ENCODE measurements around the gene FDX2. TPM values are rescaled to one million over a fixed set of nuclear protein-coding genes. Genes with fewer than 3 reads are reported as not detected.

Gene FDX2
- polyA plus RNA-seq, 4 donors: 15.1 to 22.9 (median 18.0) TPM

DNA sequence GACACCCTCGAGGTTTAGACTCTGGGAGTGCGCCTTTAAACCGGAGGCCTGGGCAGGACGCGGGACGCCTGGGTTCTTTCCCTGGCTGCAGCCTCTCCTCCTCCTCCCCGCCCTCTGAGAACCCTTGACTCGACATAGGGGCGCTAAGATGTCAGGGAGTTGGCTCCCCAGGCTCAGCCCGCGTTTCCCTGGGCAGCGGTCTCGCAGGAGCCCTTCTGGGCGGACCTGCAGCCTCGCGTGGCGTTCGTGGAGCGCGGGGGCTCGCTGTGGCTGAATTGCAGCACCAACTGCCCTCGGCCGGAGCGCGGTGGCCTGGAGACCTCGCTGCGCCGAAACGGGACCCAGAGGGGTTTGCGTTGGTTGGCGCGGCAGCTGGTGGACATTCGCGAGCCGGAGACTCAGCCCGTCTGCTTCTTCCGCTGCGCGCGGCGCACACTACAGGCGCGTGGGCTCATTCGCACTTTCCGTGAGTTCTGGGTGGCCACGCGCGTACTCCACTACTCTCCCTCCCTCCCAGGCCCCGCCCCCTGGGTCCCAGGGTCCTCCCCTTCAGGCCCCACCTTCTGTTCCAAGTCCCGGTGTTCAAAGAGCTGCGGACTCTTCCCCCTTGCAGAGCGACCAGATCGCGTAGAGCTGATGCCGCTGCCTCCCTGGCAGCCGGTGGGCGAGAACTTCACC lies 24.8 kb downstream of the FDX2 start:
- H3K27me3 ChIP-seq (ENCODE audit: control insufficient read depth in 3 of 3, insufficient read depth in 3 of 3, low read length in 3 of 3): peaks cover 4 to 94% (median 42%) of the 10 kb centered on the region in 3 donors
- DNase-seq (peak; percentile 53 to 72), FAIRE-seq (no peak)
- peak overlapping the region; percentile 14 to 23 (median 19) for H3K4me3 ChIP-seq (ENCODE audit: low read depth in 1 of 3, low read length in 3 of 3)
- no peak overlapping the region for H3K27ac ChIP-seq (ENCODE audit: low read depth in 1 of 3, low read length in 2 of 3)
- 1 to 3% (median 1%) methylated on average over 45 to 57 of the region's 57 CpGs for WGBS, 3 donors
- H3K9me3 ChIP-seq (ENCODE audit: control insufficient read depth in 2 of 2, insufficient read depth in 1 of 2, low read depth in 1 of 2, low read length in 1 of 2): peaks cover 0 to 11% of the 10 kb centered on the region in 2 donors
- H3K4me1 ChIP-seq (ENCODE audit: control insufficient read depth in 3 of 3, insufficient read depth in 2 of 3, low read depth in 1 of 3, low read length in 2 of 3): peaks cover 0 to 63% (median 7%) of the 10 kb centered on the region in 3 donors
- H3K36me3 ChIP-seq (ENCODE audit: control insufficient read depth in 3 of 3, insufficient read depth in 2 of 3, low read depth in 1 of 3, low read length in 3 of 3): no peaks in the 10 kb centered on the region

DNA sequence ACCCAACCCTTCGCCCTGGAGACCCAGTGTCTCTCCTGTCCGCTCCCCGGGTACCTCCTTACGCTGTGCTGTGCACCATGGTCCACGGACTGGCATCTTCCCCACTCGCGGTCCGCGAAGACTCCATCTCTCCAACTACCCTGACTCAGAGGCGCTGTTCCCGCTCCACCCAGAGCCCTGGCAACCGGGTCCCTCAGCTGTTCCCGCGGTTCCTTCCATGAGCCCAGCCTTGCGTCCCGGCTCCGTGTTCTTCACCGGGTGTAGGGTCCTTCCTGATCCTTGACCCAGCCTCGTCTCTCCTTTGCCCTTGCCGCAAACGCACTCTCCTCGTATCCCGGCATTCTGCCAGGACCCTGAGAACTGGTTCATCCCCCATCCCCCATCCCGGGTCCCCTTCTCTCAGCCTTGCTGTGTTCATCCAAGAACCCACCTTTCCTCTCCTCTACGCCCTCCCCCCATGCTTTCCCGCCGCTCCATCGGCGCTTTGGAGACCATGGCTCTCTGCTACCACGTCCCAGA lies 25.4 kb downstream of the FDX2 start:
- no peak overlapping the region for H3K27ac ChIP-seq (ENCODE audit: low read depth in 1 of 3, low read length in 2 of 3)
- DNase-seq (no peak), FAIRE-seq (no peak)
- H3K36me3 ChIP-seq (ENCODE audit: control insufficient read depth in 3 of 3, insufficient read depth in 2 of 3, low read depth in 1 of 3, low read length in 3 of 3): peaks cover 0 to 3% (median 0%) of the 10 kb centered on the region in 3 donors
- H3K9me3 ChIP-seq (ENCODE audit: control insufficient read depth in 2 of 2, insufficient read depth in 1 of 2, low read depth in 1 of 2, low read length in 1 of 2): peaks cover 0 to 8% of the 10 kb centered on the region in 2 donors
- peak overlapping the region in 1 of 3 donors; percentile 28 for H3K4me3 ChIP-seq (ENCODE audit: low read depth in 1 of 3, low read length in 3 of 3)
- WGBS, 3 donors: 1 to 2% (median 2%) methylated on average over 29 to 30 of the region's 30 CpGs
- H3K4me1 ChIP-seq (ENCODE audit: control insufficient read depth in 3 of 3, insufficient read depth in 2 of 3, low read depth in 1 of 3, low read length in 2 of 3): peaks cover 0 to 57% (median 4%) of the 10 kb centered on the region in 3 donors
- H3K27me3 ChIP-seq (ENCODE audit: control insufficient read depth in 3 of 3, insufficient read depth in 3 of 3, low read length in 3 of 3): peaks cover 4 to 88% (median 41%) of the 10 kb centered on the region in 3 donors

DNA sequence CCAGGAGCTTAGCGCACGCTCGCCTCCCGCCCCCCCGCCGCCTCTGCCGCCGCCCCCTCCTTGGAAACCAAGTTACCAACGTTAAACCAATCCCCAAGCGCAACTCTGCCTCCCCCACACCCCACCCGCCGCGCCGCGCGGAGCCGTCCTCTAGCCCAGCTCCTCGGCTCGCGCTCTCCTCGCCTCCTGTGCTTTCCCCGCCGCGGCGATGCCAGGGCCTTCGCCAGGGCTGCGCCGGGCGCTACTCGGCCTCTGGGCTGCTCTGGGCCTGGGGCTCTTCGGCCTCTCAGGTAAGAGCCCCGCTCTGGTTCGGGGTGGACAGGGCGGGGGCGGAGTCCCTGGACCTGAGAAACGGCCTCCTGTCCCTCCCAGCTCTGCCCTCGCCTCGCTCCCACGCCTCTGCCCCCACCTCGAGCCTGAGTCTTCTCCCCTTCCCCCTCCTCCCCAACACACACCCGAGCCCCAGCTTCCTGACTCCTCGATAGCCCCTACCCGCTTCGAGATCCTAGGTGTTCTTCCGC lies 25.9 kb downstream of the FDX2 start, which contains the start of gene ICAM5:
TSS of gene ICAM5 (plus strand) at position 117 of the 521 bp plus-strand sequence. CDS start at position 209, 92 bp downstream.
- no peak for DNase-seq
- 1 to 3% (median 1%) methylated on average over 29 to 45 of the region's 45 CpGs for WGBS, 3 donors
- no peak for FAIRE-seq
- Histone ChIP-seq H3K4me1 (ENCODE audit: control insufficient read depth in 3 of 3, insufficient read depth in 2 of 3, low read depth in 1 of 3, low read length in 2 of 3) (peaks cover 0 to 53% (median 4%) of the 10 kb centered on the region in 3 donors), H3K9me3 (ENCODE audit: control insufficient read depth in 2 of 2, insufficient read depth in 1 of 2, low read depth in 1 of 2, low read length in 1 of 2) (peaks cover 0 to 8% of the 10 kb centered on the region in 2 donors), H3K36me3 (ENCODE audit: control insufficient read depth in 3 of 3, insufficient read depth in 2 of 3, low read depth in 1 of 3, low read length in 3 of 3) (peaks cover 0 to 8% (median 0%) of the 10 kb centered on the region in 3 donors), H3K27me3 (ENCODE audit: control insufficient read depth in 3 of 3, insufficient read depth in 3 of 3, low read length in 3 of 3) (peaks cover 4 to 83% (median 37%) of the 10 kb centered on the region in 3 donors), H3K4me3 (ENCODE audit: low read depth in 1 of 3, low read length in 3 of 3) (peak within 1 kb of the TSS in 1 of 3 donors; percentile 28), H3K27ac (ENCODE audit: low read depth in 1 of 3, low read length in 2 of 3) (no peak within 1 kb of the TSS)

DNA sequence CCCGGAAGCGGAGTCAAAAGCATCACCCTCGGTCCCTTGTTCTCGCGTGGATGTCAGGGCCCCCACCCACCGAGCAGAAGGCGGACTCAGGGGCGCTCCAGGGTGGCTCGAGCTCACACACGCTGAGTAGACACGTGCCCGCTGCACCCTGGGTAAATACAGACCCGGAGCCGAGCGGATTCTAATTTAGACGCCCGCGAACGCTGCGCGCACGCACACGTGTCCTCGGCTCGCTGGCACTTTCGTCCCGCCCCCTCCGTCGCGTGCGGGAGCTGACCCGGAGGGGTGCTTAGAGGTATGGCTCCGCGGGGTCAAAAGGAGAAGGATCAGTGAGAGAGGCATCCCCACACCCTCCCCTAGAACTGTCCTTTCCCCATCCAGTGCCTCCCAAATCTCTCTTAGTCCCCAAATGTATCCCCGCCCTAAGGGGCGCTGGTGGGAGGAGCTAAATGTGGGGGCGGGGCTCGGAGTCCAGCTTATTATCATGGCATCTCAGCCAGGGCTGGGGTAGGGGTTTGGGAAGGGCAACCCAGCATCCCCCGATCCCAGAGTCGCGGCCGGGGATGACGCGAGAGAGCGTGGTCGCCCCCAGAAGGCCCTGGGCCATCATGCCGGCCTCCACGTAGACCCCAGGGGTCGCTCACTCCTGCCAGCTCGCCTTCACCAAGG lies 26.5 kb downstream of the FDX2 start:
- Histone ChIP-seq H3K36me3 (ENCODE audit: control insufficient read depth in 3 of 3, insufficient read depth in 2 of 3, low read depth in 1 of 3, low read length in 3 of 3) (peaks cover 0 to 14% (median 2%) of the 10 kb centered on the region in 3 donors), H3K9me3 (ENCODE audit: control insufficient read depth in 2 of 2, insufficient read depth in 1 of 2, low read depth in 1 of 2, low read length in 1 of 2) (peaks cover 0 to 8% of the 10 kb centered on the region in 2 donors), H3K4me1 (ENCODE audit: control insufficient read depth in 3 of 3, insufficient read depth in 2 of 3, low read depth in 1 of 3, low read length in 2 of 3) (peaks cover 0 to 53% (median 4%) of the 10 kb centered on the region in 3 donors), H3K27ac (ENCODE audit: low read depth in 1 of 3, low read length in 2 of 3) (no peak overlapping the region), H3K27me3 (ENCODE audit: control insufficient read depth in 3 of 3, insufficient read depth in 3 of 3, low read length in 3 of 3) (peaks cover 3 to 77% (median 33%) of the 10 kb centered on the region in 3 donors), H3K4me3 (ENCODE audit: low read depth in 1 of 3, low read length in 3 of 3) (peak overlapping the region in 1 of 3 donors; percentile 28)
- FAIRE-seq (no peak), DNase-seq (peak in 1 of 2 donors; percentile 43)
- WGBS, 3 donors: 0 to 3% (median 1%) methylated on average over 42 to 50 of the region's 50 CpGs

DNA sequence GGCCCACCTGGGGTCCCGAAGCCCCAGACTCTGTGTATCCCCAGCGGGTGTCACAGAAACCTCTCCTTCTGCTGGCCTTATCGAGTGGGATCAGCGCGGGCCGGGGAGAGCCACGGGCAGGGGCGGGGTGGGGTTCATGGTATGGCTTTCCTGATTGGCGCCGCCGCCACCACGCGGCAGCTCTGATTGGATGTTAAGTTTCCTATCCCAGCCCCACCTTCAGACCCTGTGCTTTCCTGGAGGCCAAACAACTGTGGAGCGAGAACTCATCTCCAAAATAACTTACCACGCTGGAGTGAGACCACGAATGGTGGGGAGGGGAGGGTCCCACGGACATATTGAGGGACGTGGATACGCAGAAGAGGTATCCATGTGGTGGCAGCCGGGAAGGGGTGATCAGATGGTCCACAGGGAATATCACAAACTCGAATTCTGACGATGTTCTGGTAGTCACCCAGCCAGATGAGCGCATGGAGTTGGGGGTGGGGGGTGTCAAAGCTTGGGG lies 27.1 kb downstream of the FDX2 start:
- peaks cover 0 to 8% of the 10 kb centered on the region in 2 donors for H3K9me3 ChIP-seq (ENCODE audit: control insufficient read depth in 2 of 2, insufficient read depth in 1 of 2, low read depth in 1 of 2, low read length in 1 of 2)
- DNase-seq: peak; percentile 29 to 59
- peaks cover 0 to 53% (median 4%) of the 10 kb centered on the region in 3 donors for H3K4me1 ChIP-seq (ENCODE audit: control insufficient read depth in 3 of 3, insufficient read depth in 2 of 3, low read depth in 1 of 3, low read length in 2 of 3)
- H3K4me3 ChIP-seq (ENCODE audit: low read depth in 1 of 3, low read length in 3 of 3): peak overlapping the region in 1 of 3 donors; percentile 28
- WGBS, 3 donors: 2 to 6% (median 2%) methylated on average over 23 of the region's 23 CpGs
- FAIRE-seq: no peak
- H3K36me3 ChIP-seq (ENCODE audit: control insufficient read depth in 3 of 3, insufficient read depth in 2 of 3, low read depth in 1 of 3, low read length in 3 of 3): peaks cover 0 to 20% (median 2%) of the 10 kb centered on the region in 3 donors
- no peak overlapping the region for H3K27ac ChIP-seq (ENCODE audit: low read depth in 1 of 3, low read length in 2 of 3)
- peaks cover 0 to 71% (median 28%) of the 10 kb centered on the region in 3 donors for H3K27me3 ChIP-seq (ENCODE audit: control insufficient read depth in 3 of 3, insufficient read depth in 3 of 3, low read length in 3 of 3)

DNA sequence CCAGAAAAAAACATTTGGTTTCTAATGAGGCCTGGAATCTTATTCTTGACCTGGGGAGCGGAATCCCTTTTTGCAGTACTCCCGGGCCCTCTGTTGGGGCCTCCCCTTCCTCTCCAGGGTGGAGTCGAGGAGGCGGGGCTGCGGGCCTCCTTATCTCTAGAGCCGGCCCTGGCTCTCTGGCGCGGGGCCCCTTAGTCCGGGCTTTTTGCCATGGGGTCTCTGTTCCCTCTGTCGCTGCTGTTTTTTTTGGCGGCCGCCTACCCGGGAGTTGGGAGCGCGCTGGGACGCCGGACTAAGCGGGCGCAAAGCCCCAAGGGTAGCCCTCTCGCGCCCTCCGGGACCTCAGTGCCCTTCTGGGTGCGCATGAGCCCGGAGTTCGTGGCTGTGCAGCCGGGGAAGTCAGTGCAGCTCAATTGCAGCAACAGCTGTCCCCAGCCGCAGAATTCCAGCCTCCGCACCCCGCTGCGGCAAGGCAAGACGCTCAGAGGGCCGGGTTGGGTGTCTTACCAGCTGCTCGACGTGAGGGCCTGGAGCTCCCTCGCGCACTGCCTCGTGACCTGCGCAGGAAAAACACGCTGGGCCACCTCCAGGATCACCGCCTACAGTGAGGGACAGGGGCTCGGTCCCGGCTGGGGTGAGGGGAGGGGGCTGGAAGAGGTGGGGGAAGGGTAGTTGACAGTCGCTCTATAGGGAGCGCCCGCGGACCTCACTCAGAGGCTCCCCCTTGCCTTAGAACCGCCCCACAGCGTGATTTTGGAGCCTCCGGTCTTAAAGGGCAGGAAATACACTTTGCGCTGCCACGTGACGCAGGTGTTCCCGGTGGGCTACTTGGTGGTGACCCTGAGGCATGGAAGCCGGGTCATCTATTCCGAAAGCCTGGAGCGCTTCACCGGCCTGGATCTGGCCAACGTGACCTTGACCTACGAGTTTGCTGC lies 28.7 kb downstream of the FDX2 start, which contains the start of gene ICAM4:
TSS of gene ICAM4 (plus strand) at position 153 of the 935 bp plus-strand sequence. CDS start at position 211, 58 bp downstream.
- peaks cover 0 to 27% (median 2%) of the 10 kb centered on the region in 3 donors for H3K36me3 ChIP-seq (ENCODE audit: control insufficient read depth in 3 of 3, insufficient read depth in 2 of 3, low read depth in 1 of 3, low read length in 3 of 3)
- peak within 1 kb of the TSS in 1 of 3 donors; percentile 22 for H3K27ac ChIP-seq (ENCODE audit: low read depth in 1 of 3, low read length in 2 of 3)
- H3K9me3 ChIP-seq (ENCODE audit: control insufficient read depth in 2 of 2, insufficient read depth in 1 of 2, low read depth in 1 of 2, low read length in 1 of 2): peaks cover 0 to 3% of the 10 kb centered on the region in 2 donors
- peaks cover 0 to 55% (median 20%) of the 10 kb centered on the region in 3 donors for H3K27me3 ChIP-seq (ENCODE audit: control insufficient read depth in 3 of 3, insufficient read depth in 3 of 3, low read length in 3 of 3)
- DNase-seq: peak in 1 of 2 donors; percentile 73
- WGBS, 3 donors: 3 to 4% (median 3%) methylated on average over 55 to 59 of the region's 59 CpGs
- H3K4me3 ChIP-seq (ENCODE audit: low read depth in 1 of 3, low read length in 3 of 3): peak within 1 kb of the TSS in 2 of 3 donors; percentile 9 to 14
- no peak for FAIRE-seq
- peaks cover 0 to 51% (median 4%) of the 10 kb centered on the region in 3 donors for H3K4me1 ChIP-seq (ENCODE audit: control insufficient read depth in 3 of 3, insufficient read depth in 2 of 3, low read depth in 1 of 3, low read length in 2 of 3)

DNA sequence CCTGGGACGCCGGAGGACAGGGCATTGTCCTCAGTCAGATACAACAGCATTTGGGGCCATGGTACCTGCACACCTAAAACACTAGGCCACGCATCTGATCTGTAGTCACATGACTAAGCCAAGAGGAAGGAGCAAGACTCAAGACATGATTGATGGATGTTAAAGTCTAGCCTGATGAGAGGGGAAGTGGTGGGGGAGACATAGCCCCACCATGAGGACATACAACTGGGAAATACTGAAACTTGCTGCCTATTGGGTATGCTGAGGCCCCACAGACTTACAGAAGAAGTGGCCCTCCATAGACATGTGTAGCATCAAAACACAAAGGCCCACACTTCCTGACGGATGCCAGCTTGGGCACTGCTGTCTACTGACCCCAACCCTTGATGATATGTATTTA lies 30.4 kb downstream of the FDX2 start:
- FAIRE-seq (no peak), DNase-seq (no peak)
- peaks cover 0 to 35% (median 0%) of the 10 kb centered on the region in 3 donors for H3K4me1 ChIP-seq (ENCODE audit: control insufficient read depth in 3 of 3, insufficient read depth in 2 of 3, low read depth in 1 of 3, low read length in 2 of 3)
- peaks cover 0 to 27% (median 2%) of the 10 kb centered on the region in 3 donors for H3K36me3 ChIP-seq (ENCODE audit: control insufficient read depth in 3 of 3, insufficient read depth in 2 of 3, low read depth in 1 of 3, low read length in 3 of 3)
- no peak overlapping the region for H3K27ac ChIP-seq (ENCODE audit: low read depth in 1 of 3, low read length in 2 of 3)
- H3K27me3 ChIP-seq (ENCODE audit: control insufficient read depth in 3 of 3, insufficient read depth in 3 of 3, low read length in 3 of 3): peaks cover 0 to 38% (median 14%) of the 10 kb centered on the region in 3 donors
- no peaks in the 10 kb centered on the region for H3K9me3 ChIP-seq (ENCODE audit: control insufficient read depth in 2 of 2, insufficient read depth in 1 of 2, low read depth in 1 of 2, low read length in 1 of 2)
- 88 to 92% (median 90%) methylated on average over 4 of the region's 4 CpGs for WGBS, 3 donors
- no peak overlapping the region for H3K4me3 ChIP-seq (ENCODE audit: low read depth in 1 of 3, low read length in 3 of 3)

All from small intestine (tissue), 7 donors.